Amniotic epithelial cell (primary cell): Measurements from ENCODE around the gene KIAA0825.
"Not testable (repeated sequence)": the region's sequence is repeated elsewhere in the genome, so short reads cannot be mapped to it uniquely, and the experiment has no call there.

Experiments
- DNase-seq: peaks from one replicate; pipeline ENCODE4 v3.0.0-alpha.2; 2010; ENCODE audit warnings: low read depth

The KIAA0825 gene

DNA sequence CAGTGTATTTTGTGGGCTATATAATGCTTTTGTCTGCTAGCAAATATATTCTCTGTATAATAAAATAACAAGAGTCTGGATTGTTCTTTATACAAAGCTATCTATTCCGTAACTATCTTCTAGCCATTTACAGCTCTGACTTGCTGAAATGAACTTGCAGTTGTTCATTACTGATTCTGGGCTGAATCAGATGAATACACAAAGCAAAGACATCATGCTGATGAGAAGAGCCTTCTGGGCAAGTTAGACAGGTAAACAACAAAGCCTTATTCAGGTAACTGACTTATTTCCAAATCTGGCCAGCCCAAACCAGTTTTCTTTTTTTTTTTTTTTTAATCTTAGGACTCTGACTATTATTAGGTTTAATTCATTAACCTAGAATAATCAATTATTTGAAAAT is 255.5 kb downstream of the KIAA0825 start:
- DNase-seq: no peak

DNA sequence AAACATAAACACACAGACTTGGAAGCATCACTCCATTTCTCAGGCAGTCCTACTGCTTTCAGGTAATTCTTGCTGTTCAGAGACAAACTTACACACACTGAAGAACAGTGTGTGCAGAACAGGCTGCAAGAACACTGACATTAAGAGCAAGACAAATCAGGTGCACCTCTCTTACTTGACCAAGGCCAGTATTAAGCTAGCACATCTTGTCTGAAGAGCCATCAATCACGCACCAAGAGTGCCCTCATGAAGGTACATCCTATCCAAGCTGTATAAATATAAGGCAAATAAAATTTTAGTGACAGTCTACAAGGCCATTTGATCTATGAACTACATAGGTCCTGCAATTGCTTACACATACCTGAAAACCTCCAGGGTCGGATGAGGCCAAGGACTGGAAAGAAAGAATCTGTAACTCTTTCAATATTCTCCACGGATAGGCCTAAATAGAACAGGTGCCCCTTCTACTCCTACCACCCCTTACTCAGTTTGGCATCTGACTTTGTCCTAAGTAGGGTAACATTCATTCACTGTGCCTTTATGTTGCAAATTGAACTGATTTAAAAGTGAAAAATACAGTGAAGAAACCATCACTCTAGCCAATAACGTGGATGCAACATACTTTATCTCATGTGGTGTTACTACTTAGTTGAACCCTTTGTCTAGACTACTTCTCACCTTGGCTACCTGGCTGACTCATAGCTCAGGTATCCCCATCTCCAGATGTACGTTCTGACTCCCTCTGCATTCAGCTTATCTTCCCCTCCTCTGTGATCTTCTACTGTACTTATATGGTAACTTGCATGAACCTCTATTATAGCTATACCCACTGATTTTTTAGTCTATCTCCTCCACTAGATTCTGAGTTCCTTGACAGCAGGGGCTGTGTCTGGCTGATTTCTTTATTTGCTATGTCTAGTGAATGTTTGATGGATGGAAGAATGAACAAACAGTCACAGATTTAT is 256.3 kb downstream of the KIAA0825 start:
- no peak for DNase-seq

DNA sequence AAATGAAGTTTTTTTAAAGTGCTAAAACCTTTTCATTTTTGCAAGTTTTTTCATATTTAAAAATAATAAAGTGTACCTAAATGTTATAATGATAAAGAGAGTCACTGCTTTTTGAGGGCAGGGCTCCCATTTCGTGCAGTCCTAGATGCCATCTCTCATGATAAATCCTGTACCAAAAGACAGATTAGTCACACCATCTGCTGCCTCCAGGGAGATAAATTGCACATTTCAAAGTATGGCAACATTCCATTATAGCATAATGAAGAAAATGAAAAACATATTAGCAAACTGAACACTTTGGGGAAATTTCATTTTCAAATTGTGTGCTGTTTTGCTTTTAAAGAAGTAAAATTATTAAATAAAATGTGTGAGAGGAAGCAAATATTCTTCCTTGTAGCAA is 257.2 kb downstream of the KIAA0825 start:
- DNase-seq: peak; percentile 2

DNA sequence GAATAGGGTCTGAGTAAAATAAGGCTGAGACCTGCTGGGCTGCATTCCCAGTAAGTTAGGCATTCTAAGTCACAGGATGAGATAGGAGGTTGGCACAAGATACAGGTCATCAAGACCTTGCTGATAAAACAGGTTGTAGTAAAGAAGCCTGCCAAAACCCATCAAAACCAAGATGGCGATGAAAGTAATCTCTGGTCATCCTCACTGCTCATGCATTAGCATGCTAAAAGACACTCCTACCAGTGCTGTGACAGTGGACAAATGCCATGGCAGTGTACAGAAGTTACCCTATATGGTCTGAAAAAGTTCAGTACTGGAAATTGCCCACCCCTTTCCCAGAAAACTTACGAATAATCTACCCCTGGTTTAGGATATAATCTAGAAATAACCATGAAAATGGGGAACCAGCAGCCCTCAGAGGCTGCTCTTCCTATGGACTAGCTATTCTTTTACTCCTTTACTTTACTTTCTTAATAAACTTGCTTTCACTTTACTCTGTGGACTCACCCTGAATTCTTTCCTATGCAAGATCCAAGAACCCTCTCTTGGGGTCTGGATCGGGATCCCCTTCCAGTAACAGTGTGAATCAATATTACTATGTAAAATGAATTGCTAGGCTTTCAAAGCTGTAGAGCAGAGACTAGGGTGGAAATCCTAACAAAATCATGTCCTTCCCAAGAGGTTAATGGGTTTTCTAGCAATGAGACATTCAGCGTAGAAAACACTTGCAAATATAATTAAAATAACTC is 257.8 kb downstream of the KIAA0825 start:
- no peak for DNase-seq

- DNase-seq: no peak
Measured at GRCh38 chr5:94359880-94360279, 258.5 kb downstream of the KIAA0825 start.

DNA sequence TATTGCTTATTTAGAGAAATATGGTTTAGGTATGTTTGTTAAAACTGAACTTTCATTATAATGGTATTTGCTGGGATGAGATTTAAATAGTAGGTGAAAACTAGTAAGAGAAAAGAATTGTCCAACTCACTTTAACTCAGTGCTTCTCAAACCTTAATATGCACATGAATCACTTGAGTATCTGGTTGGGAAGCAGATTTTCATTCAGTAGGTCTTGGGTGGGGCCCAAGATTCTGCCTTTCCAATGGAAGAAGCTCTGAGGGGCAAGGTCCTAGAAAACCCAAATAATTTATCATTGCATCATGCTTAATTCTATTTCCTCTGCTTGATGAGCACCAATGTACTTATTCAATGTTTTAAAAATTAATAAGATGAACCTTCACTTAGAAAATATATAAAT is 262.6 kb downstream of the KIAA0825 start:
- no peak for DNase-seq

GRCh38 chr5:94354837-94355485 is 263.4 kb downstream of the KIAA0825 start:
- not testable (repeated sequence) for DNase-seq

- DNase-seq: no peak
Measured at GRCh38 chr5:94353605-94354004, 264.8 kb downstream of the KIAA0825 start.

- no peak for DNase-seq
Measured at GRCh38 chr5:94347130-94347529, 271.3 kb downstream of the KIAA0825 start.

DNA sequence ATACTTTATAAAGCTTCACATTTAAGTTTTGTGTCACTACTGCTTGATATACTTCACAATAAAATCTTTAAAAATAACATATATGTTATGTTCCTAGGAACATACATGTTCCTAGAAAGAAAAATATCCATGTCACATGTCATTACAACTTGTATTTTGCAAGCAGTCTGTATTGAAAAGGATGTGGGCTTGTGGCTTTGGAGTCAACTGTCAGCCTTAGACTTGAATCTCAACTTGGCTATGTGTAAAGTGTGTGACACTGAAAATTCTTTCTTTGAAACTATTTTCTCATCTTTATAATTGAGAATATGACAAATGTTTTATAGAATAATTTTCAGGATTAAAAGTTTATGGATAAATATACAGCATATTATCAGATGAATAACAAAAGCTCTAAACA is 273.1 kb downstream of the KIAA0825 start:
- no peak for DNase-seq

- no peak for DNase-seq
Measured at GRCh38 chr5:94337617-94338016, 280.8 kb downstream of the KIAA0825 start.

DNA sequence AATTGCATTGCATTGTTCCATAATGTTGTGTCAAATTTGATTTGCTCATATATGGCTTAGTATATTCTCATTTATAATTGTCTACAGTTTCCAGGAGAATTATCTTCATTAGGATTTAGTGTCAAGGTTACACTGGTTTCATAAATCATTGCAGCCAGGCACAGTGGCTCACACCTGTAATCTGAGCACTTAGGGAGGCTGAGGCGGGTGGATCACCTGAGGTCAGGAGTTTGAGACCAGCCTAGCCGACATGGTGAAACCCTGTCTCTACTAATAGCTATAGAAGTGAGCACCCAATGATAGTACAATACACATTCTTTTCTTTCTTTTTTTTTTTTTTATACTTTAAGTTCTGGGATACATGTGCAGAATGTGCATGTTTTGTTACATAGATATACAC is 282.5 kb downstream of the KIAA0825 start:
- no peak for DNase-seq

DNA sequence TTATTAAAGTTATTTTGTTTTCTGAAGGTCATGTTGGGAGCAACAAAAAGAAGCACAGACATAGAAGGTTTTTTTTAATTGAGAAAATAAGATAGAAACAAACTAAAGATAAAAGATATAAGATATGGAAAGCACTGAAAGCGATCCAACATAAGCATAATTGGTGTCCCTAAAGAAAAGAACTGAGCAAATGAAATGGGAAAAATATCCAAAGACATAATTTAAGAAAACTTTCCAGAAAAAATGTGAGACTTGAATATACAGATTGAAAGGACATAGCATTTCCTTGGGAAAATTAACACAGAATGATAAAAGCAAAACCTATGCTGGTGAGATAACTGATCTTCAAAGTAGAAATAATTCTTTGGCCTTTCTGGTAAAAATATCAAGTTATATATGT is 289.3 kb downstream of the KIAA0825 start:
- DNase-seq: no peak

DNA sequence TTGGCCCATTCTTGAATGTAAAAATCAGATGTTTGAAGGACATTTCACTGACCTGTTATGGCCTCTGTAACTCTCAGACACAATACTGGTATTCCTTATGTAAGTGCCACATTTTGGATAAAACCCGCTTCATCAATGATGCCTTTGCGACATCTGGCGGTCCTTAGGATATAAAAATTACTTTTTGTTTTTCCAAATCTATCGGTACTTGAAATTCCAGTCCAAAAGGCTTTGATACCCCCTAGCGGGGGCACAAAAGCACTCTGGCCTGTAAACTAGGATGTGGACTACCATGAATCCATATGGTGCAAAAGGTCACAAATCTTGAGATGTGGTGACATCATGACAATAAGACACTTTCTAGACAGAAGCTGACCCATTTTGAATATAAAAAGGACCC is 291.8 kb downstream of the KIAA0825 start:
- no peak for DNase-seq

DNA sequence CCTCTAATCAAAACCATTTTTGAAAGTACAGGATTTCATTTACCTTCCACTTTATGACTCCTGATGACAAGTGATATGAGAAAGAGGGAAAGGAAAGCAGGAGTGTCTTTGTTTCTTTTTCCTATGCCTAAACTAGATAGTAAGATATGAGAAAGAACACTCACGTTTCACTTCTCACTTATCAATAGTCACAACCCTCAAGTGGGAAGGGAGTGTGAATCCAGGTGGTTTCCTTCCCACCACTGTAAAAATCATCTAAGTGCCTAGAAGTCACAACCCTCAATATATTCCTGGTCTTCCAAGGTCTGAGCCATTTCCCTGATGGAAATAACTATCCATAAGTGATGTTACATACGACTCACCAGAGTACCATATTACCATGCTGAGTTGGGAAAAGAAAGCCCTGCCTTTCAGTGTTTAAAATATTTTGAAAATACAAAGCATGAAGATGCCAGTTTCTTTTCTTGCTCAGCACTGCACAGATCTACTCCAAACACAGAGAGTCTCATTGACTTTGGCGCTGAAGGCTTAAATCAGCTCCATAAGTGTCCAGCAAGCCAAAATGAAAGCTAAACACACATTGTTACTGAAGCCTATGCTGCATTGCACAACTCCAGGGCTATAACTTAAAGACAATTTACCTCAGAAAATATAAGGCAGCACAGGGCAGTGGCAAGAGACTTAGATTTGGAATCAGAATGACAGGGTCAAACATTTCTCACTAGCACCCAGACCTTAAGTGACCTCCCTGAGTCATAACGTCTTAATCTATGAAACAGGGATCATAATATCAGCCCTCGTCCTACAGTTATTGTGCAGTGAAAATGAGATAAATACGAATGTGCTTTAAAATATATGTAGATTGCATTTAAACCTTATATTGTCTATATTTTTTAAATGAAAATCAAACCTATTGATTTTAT is 301.2 kb downstream of the KIAA0825 start:
- peak; percentile 6 for DNase-seq

DNA sequence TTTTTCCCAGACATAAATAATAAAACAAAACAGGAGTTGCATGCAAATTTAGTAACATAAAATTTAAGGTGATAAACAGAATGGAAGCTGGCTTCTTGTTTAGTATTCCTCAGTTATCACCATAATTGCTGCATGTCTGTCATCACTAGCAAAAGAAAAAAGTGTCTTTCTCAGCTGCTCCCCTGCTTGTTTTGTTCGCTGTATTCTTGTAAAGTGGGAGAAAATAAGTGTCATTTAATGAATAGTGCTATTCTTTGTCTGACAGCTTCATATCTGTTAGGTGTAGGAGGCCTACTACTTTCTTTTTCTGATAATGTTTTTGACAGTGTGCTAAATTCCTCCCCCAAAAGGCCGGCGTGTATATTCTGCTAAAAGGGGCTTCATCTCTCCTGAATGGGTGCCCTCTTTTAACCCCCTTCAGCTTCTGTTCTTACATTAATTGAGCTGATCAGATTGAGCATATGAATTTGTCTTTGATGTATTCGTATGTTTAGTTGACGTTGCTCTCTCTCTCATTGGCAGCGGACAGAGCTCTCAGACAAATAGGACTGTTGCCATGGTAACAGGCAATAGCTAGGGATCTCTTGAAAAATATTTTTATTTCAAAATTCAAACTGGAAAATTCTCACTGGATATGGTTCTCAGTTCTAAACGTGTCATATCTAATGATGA is 303.8 kb downstream of the KIAA0825 start:
- DNase-seq: no peak

DNA sequence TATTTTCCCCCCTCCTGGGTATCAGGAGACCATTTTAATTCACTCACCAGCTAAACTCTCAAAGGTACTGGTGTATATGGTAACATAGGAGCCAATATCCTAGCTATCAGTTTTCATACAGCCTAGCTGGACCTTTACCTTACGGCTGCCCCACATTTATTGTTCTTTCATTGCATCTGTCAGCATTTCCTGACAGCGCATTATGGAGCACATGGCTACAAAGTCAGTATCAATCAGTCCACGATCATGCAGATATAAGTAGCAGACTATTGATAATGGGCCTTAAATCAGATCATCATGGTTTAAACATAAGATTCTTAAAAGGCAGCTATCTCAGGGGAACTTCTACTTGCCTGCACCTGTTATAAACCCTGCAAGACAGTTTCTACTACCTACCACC is 304.7 kb downstream of the KIAA0825 start:
- no peak for DNase-seq

DNA sequence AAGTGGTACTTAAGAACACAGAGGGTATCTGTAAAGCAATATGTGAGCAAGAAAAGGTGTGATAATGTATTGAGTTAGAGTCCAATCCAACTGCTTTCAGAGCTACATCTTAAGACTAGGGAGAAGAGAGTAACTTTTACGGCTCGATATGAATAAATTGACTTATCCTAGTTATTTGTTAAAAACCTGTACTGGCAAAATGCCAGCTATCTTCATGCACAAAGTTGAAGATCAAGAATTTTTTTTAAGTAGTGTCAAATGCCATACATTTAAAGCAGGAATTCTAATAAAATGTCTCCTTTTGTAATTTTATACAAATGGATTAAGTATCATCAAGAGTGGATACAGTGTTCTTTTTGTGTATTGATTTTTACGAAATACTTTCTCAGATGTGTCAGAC is 305.2 kb downstream of the KIAA0825 start:
- DNase-seq: no peak

DNA sequence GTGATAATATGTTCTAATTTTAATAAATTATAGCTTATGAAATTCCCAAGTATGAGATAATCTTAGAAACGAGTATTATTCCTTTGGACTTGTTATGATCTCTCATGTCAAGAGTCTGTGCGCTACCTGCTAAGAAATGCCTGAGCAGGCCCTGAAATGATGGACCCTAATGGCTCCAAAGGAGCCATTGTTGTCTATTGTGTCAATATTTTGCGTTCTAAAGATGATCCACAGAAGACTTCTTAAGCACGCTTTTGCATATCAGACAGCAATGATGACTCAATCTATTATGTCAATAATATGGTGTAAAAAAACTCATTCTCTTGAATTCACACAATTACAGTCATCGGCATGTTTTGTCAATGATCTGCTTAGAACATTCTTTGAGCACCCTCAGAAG is 306.1 kb downstream of the KIAA0825 start:
- no peak for DNase-seq

DNA sequence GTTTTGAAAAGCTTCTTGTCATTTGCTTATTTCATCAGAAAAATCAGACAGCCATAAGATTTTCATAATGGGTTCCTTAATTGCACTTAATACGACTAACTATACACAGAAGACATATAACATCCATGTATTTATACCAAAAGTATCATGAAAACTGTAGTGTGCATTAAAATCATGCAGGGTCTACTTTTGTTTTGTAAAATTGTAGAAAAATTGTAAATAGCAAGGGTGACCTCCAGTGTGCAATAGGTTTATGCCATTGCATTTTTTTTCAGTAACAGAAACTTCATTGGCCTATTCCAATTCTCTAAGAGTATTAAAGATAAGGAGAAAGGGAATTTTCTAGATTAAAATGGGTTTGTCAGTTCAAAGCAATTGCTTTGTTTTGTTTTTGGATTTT is 307.6 kb downstream of the KIAA0825 start:
- no peak for DNase-seq

DNA sequence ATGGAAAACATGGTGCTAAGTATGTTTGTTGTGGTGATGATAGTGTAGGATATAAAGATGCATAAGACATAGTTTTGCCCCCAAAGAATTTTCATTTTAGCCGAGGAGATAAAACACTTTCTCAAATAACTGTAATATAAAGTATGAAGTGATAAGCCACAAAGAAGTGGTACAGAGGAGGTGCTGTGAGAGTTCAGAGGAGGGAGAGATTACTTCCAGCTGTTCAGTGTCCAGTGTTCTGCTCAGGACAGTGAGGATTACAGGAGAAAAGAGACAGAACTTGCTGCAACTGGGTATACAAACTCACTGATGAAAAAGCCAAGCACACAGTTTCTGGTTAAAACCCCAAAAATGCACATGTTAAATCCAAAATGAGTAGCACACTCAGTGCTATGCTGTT is 309.3 kb downstream of the KIAA0825 start:
- no peak for DNase-seq
